Immature natural killer cell (primary cell): ENCODE data around the gene KCTD4. TPM values are rescaled to one million over a fixed set of nuclear protein-coding genes. Genes with fewer than 3 reads are reported as not detected.

Source experiments
- DNase-seq, 3 donors: peaks; one replicate each; pipeline ENCODE4 v3.0.0; 2022; ENCODE audit warnings: mixed read lengths in 1 of 3
- H3K27ac Mint-ChIP-seq, 6 donors: one replicate each; pipeline ENCODE4 v1.8.0; 2020; ENCODE audit warnings: mixed read lengths in 6 of 6, mild to moderate bottlenecking in 5 of 6, inconsistent platforms in 4 of 6, moderate library complexity in 3 of 6
- H3K27me3 Mint-ChIP-seq, 3 donors: one replicate each; pipeline ENCODE4 v1.8.0; 2020 to 2021; ENCODE audit warnings: low read depth in 3 of 3, mild to moderate bottlenecking in 3 of 3, mixed read lengths in 3 of 3, moderate library complexity in 3 of 3, inconsistent platforms in 1 of 3
- H3K36me3 Mint-ChIP-seq, 3 donors: one replicate each; pipeline ENCODE4 v1.8.0; 2020; ENCODE audit warnings: mixed read lengths in 3 of 3, inconsistent platforms in 2 of 3, mild to moderate bottlenecking in 2 of 3
- H3K4me1 Mint-ChIP-seq, 2 donors: one replicate each; pipeline ENCODE4 v1.8.0; 2020; ENCODE audit warnings: inconsistent platforms in 2 of 2, mild to moderate bottlenecking in 2 of 2, mixed read lengths in 2 of 2, moderate library complexity in 1 of 2
- H3K4me3 Mint-ChIP-seq, 5 donors: one replicate each; pipeline ENCODE4 v1.8.0; 2020; ENCODE audit warnings: mild to moderate bottlenecking in 5 of 5, mixed read lengths in 5 of 5, inconsistent platforms in 3 of 5, moderate library complexity in 3 of 5
- H3K9me3 Mint-ChIP-seq, 6 donors: one replicate each; pipeline ENCODE4 v1.8.0; 2020; ENCODE audit warnings: mild to moderate bottlenecking in 6 of 6, mixed read lengths in 6 of 6, inconsistent platforms in 4 of 6, moderate library complexity in 3 of 6
- polyA plus RNA-seq, 3 donors: library from polyadenylated mRNA; unstranded; fragments of 300-500 nt; fragmentation: Illumina TruSeq; gene quantifications; one replicate each; pipeline ENCODE4 v1.2.3, GENCODE V29; 2021

KCTD4 gene
- polyA plus RNA-seq, 3 donors from 2014 or later, result 0.20 TPM; not detected in 2

GRCh38 chr13:45225370-45225769, 24.5 kb upstream of the KCTD4 start:
- H3K27me3 Mint-ChIP-seq, result peaks cover 0 to 4% (median 0%) of the 10 kb centered on the region in 3 donors
- peaks cover 0 to 6% of the 10 kb centered on the region in 2 donors for H3K4me1 Mint-ChIP-seq
- no peaks in the 10 kb centered on the region for H3K9me3 Mint-ChIP-seq
- H3K27ac Mint-ChIP-seq, result no peak overlapping the region
- H3K36me3 Mint-ChIP-seq, result peaks cover 0 to 3% (median 0%) of the 10 kb centered on the region in 3 donors
- H3K4me3 Mint-ChIP-seq, result no peak overlapping the region
- DNase-seq, result no peak

- no peak overlapping the region for H3K4me3 Mint-ChIP-seq
- H3K9me3 Mint-ChIP-seq, result no peaks in the 10 kb centered on the region
- H3K27me3 Mint-ChIP-seq, result peaks cover 0 to 4% (median 0%) of the 10 kb centered on the region in 3 donors
- H3K4me1 Mint-ChIP-seq, result peaks cover 0 to 16% of the 10 kb centered on the region in 2 donors
- peaks cover 0 to 3% (median 0%) of the 10 kb centered on the region in 3 donors for H3K36me3 Mint-ChIP-seq
- DNase-seq, result no peak
- H3K27ac Mint-ChIP-seq, result no peak overlapping the region
These were observed 23.3 kb upstream of the KCTD4 start for GRCh38 chr13:45224176-45224575.

- H3K9me3 Mint-ChIP-seq, result no peaks in the 10 kb centered on the region
- no peak overlapping the region for H3K4me3 Mint-ChIP-seq
- no peak overlapping the region for H3K27ac Mint-ChIP-seq
- H3K4me1 Mint-ChIP-seq, result peaks cover 0 to 17% of the 10 kb centered on the region in 2 donors
- H3K27me3 Mint-ChIP-seq, result peaks cover 0 to 4% (median 1%) of the 10 kb centered on the region in 3 donors
- no peaks in the 10 kb centered on the region for H3K36me3 Mint-ChIP-seq
- no peak for DNase-seq
These were observed 22.1 kb upstream of the KCTD4 start for GRCh38 chr13:45222919-45223318.

- Mint-ChIP-seq H3K27ac (no peak overlapping the region), H3K4me3 (no peak overlapping the region), H3K4me1 (peaks cover 0 to 18% of the 10 kb centered on the region in 2 donors), H3K36me3 (no peaks in the 10 kb centered on the region), H3K27me3 (peaks cover 0 to 2% (median 1%) of the 10 kb centered on the region in 3 donors), H3K9me3 (no peaks in the 10 kb centered on the region)
- DNase-seq, result no peak
These were observed 21.7 kb upstream of the KCTD4 start for GRCh38 chr13:45222516-45222915.

GRCh38 chr13:45220403-45220802, 19.6 kb upstream of the KCTD4 start:
- Mint-ChIP-seq H3K9me3 (no peaks in the 10 kb centered on the region), H3K4me3 (no peak overlapping the region), H3K27ac (peak overlapping the region in 1 of 6 donors; percentile 54), H3K4me1 (peaks cover 3 to 24% of the 10 kb centered on the region in 2 donors), H3K27me3 (peaks cover 0 to 2% (median 1%) of the 10 kb centered on the region in 3 donors), H3K36me3 (peaks cover 0 to 3% (median 3%) of the 10 kb centered on the region in 3 donors)
- no peak for DNase-seq

- Mint-ChIP-seq H3K36me3 (peaks cover 0 to 3% (median 3%) of the 10 kb centered on the region in 3 donors), H3K27me3 (peaks cover 0 to 2% (median 1%) of the 10 kb centered on the region in 3 donors), H3K4me1 (peaks cover 3 to 24% of the 10 kb centered on the region in 2 donors), H3K4me3 (no peak overlapping the region), H3K9me3 (no peaks in the 10 kb centered on the region), H3K27ac (no peak overlapping the region)
- DNase-seq, result no peak
These were observed 19.1 kb upstream of the KCTD4 start for GRCh38 chr13:45219938-45220375.

- H3K9me3 Mint-ChIP-seq, result no peaks in the 10 kb centered on the region
- H3K27me3 Mint-ChIP-seq, result peaks cover 0 to 2% (median 1%) of the 10 kb centered on the region in 3 donors
- peaks cover 3 to 24% of the 10 kb centered on the region in 2 donors for H3K4me1 Mint-ChIP-seq
- peaks cover 0 to 3% (median 3%) of the 10 kb centered on the region in 3 donors for H3K36me3 Mint-ChIP-seq
- H3K27ac Mint-ChIP-seq, result no peak overlapping the region
- H3K4me3 Mint-ChIP-seq, result no peak overlapping the region
- no peak for DNase-seq
These were observed 18.5 kb upstream of the KCTD4 start for GRCh38 chr13:45219123-45219891.

- Mint-ChIP-seq H3K27ac (peak overlapping the region in 1 of 6 donors; percentile 66), H3K4me3 (no peak overlapping the region), H3K4me1 (peaks cover 3 to 24% of the 10 kb centered on the region in 2 donors), H3K27me3 (peaks cover 0 to 2% (median 1%) of the 10 kb centered on the region in 3 donors), H3K9me3 (no peaks in the 10 kb centered on the region), H3K36me3 (peaks cover 0 to 3% (median 3%) of the 10 kb centered on the region in 3 donors)
- DNase-seq, result no peak
These were observed 17.8 kb upstream of the KCTD4 start for GRCh38 chr13:45218689-45219088.

GRCh38 chr13:45216193-45216592, 15.3 kb upstream of the KCTD4 start:
- peaks cover 3 to 24% of the 10 kb centered on the region in 2 donors for H3K4me1 Mint-ChIP-seq
- peak overlapping the region in 1 of 6 donors; percentile 37 for H3K27ac Mint-ChIP-seq
- H3K27me3 Mint-ChIP-seq, result peaks cover 0 to 4% (median 1%) of the 10 kb centered on the region in 3 donors
- H3K9me3 Mint-ChIP-seq, result no peaks in the 10 kb centered on the region
- H3K36me3 Mint-ChIP-seq, result peaks cover 0 to 9% (median 3%) of the 10 kb centered on the region in 3 donors
- DNase-seq, result no peak
- H3K4me3 Mint-ChIP-seq, result no peak overlapping the region

GRCh38 chr13:45215392-45216077, 14.7 kb upstream of the KCTD4 start:
- Mint-ChIP-seq H3K27me3 (peaks cover 0 to 3% (median 1%) of the 10 kb centered on the region in 3 donors), H3K27ac (no peak overlapping the region), H3K36me3 (peaks cover 5 to 14% (median 8%) of the 10 kb centered on the region in 3 donors), H3K4me1 (peaks cover 3 to 24% of the 10 kb centered on the region in 2 donors), H3K4me3 (no peak overlapping the region), H3K9me3 (no peaks in the 10 kb centered on the region)
- DNase-seq, result no peak

- peaks cover 19 to 30% (median 22%) of the 10 kb centered on the region in 3 donors for H3K36me3 Mint-ChIP-seq
- H3K27ac Mint-ChIP-seq, result no peak overlapping the region
- H3K4me3 Mint-ChIP-seq, result no peak overlapping the region
These were observed 8.4 kb upstream of the KCTD4 start for GRCh38 chr13:45209229-45209628.

GRCh38 chr13:45208132-45208531, 7.3 kb upstream of the KCTD4 start:
- no peak for DNase-seq
- no peak overlapping the region for H3K27ac Mint-ChIP-seq
- H3K9me3 Mint-ChIP-seq, result no peaks in the 10 kb centered on the region
- H3K36me3 Mint-ChIP-seq, result peaks cover 19 to 32% (median 22%) of the 10 kb centered on the region in 3 donors
- H3K27me3 Mint-ChIP-seq, result peaks cover 0 to 1% (median 0%) of the 10 kb centered on the region in 3 donors
- no peak overlapping the region for H3K4me3 Mint-ChIP-seq
- no peaks in the 10 kb centered on the region for H3K4me1 Mint-ChIP-seq

More at GRCh38 chr13:45209229-45209628, 8.4 kb upstream of the KCTD4 start:
- H3K4me1 Mint-ChIP-seq, result no peaks in the 10 kb centered on the region
- no peak for DNase-seq
- H3K9me3 Mint-ChIP-seq, result no peaks in the 10 kb centered on the region
- H3K27me3 Mint-ChIP-seq, result peaks cover 0 to 4% (median 0%) of the 10 kb centered on the region in 3 donors

- DNase-seq, result no peak
- no peak overlapping the region for H3K27ac Mint-ChIP-seq
- peaks cover 20 to 32% (median 24%) of the 10 kb centered on the region in 3 donors for H3K36me3 Mint-ChIP-seq
- H3K4me3 Mint-ChIP-seq, result no peak overlapping the region
- peaks cover 0 to 1% (median 0%) of the 10 kb centered on the region in 3 donors for H3K27me3 Mint-ChIP-seq
- no peaks in the 10 kb centered on the region for H3K9me3 Mint-ChIP-seq
- H3K4me1 Mint-ChIP-seq, result no peaks in the 10 kb centered on the region
These were observed 6.5 kb upstream of the KCTD4 start for GRCh38 chr13:45207319-45207718.

- Mint-ChIP-seq H3K9me3 (no peaks in the 10 kb centered on the region), H3K27ac (no peak overlapping the region), H3K4me1 (no peaks in the 10 kb centered on the region), H3K4me3 (no peak overlapping the region), H3K27me3 (peaks cover 0 to 1% (median 0%) of the 10 kb centered on the region in 3 donors), H3K36me3 (peaks cover 23 to 32% (median 26%) of the 10 kb centered on the region in 3 donors)
- no peak for DNase-seq
These were observed 5.5 kb upstream of the KCTD4 start for GRCh38 chr13:45206340-45206739.
